Activated T-cell treated with anti-CD3 and anti-CD28 coated beads, Interleukin-2, amount 50 U/mL, for 4 hours (primary cell): ENCODE measurements around the gene RAMACL. TPM values are rescaled to one million over a fixed set of nuclear protein-coding genes. Genes with fewer than 3 reads are reported as not detected.
"Not testable (repeated sequence)": the region's sequence is repeated elsewhere in the genome, so short reads cannot be mapped to it uniquely, and the experiment has no call there.

Source experiments
- ATAC-seq, 2 donors: fragments of 200-7000 bp; cut with Tn5 transposase; one replicate each; pipeline ENCODE4 v1.10.0; 2021
- DNase-seq: peaks from one replicate; pipeline ENCODE4 v3.0.0-alpha.2; 2020
- H3K27me3 Mint-ChIP-seq: one replicate; pipeline ENCODE4 v1.8.0; 2021; ENCODE audit warnings: low read depth, mixed read lengths
- H3K36me3 Mint-ChIP-seq: one replicate; pipeline ENCODE4 v1.8.0; 2022; ENCODE audit warnings: mixed read lengths; ENCODE audit not compliant: insufficient read depth
- H3K4me1 Mint-ChIP-seq: one replicate; pipeline ENCODE4 v1.8.0; 2021; ENCODE audit warnings: low read depth, mixed read lengths
- H3K4me3 Mint-ChIP-seq: one replicate; pipeline ENCODE4 v1.8.0; 2021; ENCODE audit warnings: mild to moderate bottlenecking, moderate library complexity, mixed read lengths
- H3K9me3 Mint-ChIP-seq: one replicate; pipeline ENCODE4 v1.8.0; 2021; ENCODE audit warnings: mixed read lengths
- total RNA-seq, 3 donors: library from RNA; stranded (reverse); gene quantifications; one replicate each; pipeline ENCODE4 v1.2.1, GENCODE V29; 2021

Gene RAMACL
- total RNA-seq, 3 donors from 2014 or later = 0.15 to 4.6 TPM; not detected in 1

DNA sequence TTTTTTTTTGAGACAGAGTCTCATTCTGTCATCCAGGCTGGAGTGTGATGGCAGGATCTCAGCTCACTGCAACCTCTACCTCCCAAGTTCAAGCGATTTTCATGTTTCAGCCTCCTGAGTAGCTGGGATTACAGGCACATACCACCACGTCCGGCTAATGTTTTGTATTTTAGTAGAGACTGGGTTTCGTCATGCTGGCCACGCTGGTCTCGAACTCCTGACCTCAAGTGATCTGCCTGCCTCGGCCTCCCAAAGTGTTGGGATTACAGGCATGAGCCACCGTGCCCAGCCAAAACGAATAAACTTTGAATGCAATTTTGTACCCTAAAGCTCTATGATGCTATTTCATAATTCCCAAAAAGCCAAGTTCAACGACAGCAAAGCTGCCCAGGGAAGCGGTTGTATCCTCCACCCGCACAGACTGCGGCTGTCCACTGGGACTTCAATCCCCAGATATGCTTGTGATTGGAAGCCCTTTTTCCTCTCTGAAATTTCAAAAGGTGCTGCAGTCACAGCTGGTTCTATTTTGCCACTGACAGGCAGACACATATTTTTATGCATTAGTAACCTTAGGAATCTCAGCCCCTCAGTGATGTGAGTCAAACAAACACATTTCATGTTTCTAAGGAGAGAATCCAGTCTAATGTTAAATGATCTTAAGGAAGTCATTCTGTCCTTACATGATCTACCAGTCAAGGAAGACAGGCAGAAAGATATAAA, 8.7 kb upstream of the RAMACL start:
- no peak for ATAC-seq

DNA sequence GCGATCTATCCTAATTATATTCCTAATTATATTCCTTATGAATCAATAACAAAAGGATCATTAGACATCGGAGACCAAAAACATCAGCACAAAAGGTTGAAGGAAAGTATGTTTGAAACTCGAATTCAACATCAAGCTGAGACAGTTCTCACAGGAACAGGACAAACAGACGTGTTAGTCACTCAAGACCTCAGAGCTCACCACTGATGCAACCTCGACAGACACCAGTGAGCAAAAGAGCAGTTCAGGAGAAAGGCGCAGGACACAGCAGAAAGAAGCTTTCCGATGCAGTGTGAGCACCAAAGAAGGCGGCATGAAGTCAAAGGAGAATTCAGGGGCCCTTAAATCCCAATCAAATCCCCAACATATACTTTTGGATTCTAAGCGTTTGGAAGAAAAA, 6.3 kb upstream of the RAMACL start:
- peaks cover 17% of the 10 kb centered on the region for H3K4me1 Mint-ChIP-seq
- no peaks in the 10 kb centered on the region for H3K9me3 Mint-ChIP-seq
- ATAC-seq (no peak), DNase-seq (no peak)
- no peaks in the 10 kb centered on the region for H3K27me3 Mint-ChIP-seq
- no peaks in the 10 kb centered on the region for H3K36me3 Mint-ChIP-seq
- H3K4me3 Mint-ChIP-seq = no peak overlapping the region

More for the DNA sequence above, 8.7 kb upstream of the RAMACL start:
- Mint-ChIP-seq H3K4me3 (no peak overlapping the region), H3K9me3 (no peaks in the 10 kb centered on the region), H3K27me3 (no peaks in the 10 kb centered on the region), H3K4me1 (no peaks in the 10 kb centered on the region), H3K36me3 (peaks cover 4% of the 10 kb centered on the region)
- no peak for DNase-seq

DNA sequence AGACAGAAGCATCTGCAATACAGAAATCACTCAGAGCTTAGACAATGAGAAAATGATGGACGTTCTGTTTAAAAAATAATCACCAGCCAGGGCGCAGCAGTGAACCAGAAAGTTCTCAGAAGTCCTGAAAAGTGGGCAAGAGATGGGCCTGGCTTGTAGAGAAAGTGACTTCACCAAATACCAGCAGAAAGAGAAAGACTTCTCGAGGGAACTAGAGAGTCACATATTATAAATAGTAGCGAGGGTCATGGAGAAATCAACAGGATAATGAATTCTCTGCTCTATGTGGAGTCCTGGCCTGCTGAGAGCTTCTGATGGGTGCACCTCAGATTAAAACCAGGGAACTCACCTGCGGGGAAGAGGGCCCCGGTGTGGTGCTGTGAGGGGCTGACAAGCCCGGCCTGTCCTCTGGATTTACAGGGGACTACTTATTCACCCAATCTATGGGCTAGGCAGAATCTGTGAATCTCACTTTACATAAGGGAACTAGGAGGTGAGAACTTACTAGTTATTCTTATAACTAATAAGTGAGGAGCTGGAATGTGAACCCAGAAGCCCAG, 5.6 kb upstream of the RAMACL start:
- Mint-ChIP-seq H3K36me3 (no peaks in the 10 kb centered on the region), H3K4me1 (peaks cover 17% of the 10 kb centered on the region), H3K9me3 (no peaks in the 10 kb centered on the region), H3K4me3 (no peak overlapping the region), H3K27me3 (no peaks in the 10 kb centered on the region)
- no peak for ATAC-seq
- no peak for DNase-seq

DNA sequence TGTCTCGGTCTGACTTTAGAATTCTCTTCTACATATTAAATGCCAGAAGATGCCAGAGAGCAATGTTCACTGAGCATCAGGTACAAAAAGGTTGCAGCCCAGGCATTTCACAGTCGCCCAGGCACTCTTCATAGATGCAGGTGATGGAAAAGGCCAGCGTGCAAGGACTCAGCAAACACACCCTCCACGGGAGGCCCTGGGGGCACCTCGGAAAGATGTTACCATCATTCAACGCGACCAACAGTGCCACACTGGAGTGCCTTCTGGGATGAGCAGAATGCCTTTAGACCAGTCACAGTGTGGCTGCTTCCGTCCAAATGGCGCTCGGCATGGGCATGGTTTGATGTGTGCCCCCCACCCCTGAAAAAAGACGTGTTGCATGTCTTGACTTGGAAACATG, 4.5 kb upstream of the RAMACL start:
- H3K36me3 Mint-ChIP-seq = no peaks in the 10 kb centered on the region
- no peak overlapping the region for H3K4me3 Mint-ChIP-seq
- H3K27me3 Mint-ChIP-seq = no peaks in the 10 kb centered on the region
- no peaks in the 10 kb centered on the region for H3K9me3 Mint-ChIP-seq
- ATAC-seq = no peak
- DNase-seq = no peak
- H3K4me1 Mint-ChIP-seq = peaks cover 17% of the 10 kb centered on the region

DNA sequence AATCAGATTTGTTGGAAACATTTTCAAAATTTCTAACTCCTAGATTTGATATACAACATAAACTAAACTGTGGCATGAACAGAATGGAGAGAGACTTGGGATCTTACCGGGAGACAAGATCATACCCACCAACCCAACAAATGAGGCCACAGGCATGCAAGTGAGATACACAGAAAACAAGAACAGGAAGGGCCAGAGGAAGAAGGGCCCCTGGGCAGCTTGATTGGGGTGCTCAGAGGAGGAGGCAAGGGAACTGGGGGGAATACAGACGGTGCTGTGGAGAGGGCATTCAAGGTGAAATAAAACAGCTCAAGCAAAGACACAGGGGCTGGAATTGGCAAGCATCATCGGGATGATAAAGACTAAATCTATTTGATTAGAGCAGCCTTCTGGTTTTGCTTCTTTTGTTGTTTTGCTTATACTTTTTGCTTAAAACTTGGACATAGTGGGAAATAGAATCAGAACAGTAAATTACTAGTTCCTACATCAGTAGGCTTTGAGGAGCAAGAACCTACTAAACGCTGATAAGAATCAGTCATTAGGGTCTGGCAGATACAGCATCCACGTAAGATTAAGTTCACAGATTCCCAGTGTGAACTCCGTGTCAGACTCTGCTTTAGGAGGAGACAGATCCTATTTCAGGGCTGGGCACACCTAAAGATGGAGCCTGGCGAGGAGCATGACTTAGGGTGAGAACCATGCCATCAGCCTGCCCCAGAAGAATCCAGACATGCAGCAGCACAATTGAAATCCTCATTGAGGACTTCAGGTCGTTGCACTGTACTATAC, 3.5 kb upstream of the RAMACL start:
- DNase-seq (no peak), ATAC-seq (no peak)
- Mint-ChIP-seq H3K4me3 (no peak overlapping the region), H3K27me3 (no peaks in the 10 kb centered on the region), H3K4me1 (peaks cover 17% of the 10 kb centered on the region), H3K36me3 (no peaks in the 10 kb centered on the region), H3K9me3 (no peaks in the 10 kb centered on the region)

DNA sequence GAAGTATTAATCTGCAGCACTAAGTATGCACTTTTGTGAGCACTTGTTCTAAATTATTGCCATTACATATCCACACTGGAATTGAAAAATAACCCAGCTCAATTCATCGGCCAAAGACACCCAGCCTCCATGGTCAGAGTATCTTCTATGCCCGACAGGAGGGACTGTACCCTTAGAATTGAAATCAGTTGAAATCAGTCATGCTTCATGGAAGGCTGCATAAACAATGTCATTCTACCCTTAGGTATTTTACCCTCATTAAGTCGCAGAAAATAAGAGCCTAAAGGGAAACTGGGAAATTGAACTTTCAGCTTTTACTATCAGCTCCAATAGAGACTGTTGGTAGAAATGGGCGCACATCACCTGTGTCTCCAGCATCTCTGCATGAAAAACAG, 2.9 kb upstream of the RAMACL start:
- Mint-ChIP-seq H3K9me3 (no peaks in the 10 kb centered on the region), H3K4me1 (peaks cover 17% of the 10 kb centered on the region), H3K36me3 (no peaks in the 10 kb centered on the region), H3K27me3 (no peaks in the 10 kb centered on the region), H3K4me3 (no peak overlapping the region)
- DNase-seq = no peak
- no peak for ATAC-seq

DNA sequence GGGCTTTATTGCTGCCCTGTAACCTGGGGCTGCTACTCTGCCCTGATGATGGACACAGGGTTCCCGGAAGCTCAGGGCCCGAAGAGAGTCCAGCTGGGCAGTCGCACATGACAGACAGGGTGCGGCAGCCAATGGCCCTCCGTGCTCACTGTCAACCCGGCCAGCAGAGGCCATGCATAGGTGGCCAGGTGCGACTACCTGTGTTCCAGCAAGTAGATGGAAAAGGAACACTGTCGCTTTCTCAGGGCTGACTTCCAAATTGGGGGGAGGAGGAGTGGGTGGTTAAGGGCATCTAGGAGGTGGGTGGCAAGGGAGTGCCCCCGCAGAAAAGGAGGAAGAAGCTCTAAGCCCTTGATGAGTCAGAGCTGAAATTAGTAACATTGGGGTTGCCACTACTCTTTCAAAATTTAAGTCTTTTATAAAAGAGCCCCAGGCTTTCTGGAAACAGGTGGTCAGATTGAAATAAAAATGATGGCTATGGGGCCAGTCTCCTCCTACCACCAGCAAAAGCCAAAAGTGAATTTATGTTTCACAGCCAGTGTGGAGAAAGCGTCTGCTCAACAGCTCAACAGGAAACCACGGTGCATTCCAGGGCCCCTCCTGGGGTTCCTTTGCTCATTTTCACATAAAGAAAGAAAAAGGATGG, 2.3 kb upstream of the RAMACL start:
- no peak for DNase-seq
- Mint-ChIP-seq H3K4me3 (no peak overlapping the region), H3K36me3 (no peaks in the 10 kb centered on the region), H3K9me3 (no peaks in the 10 kb centered on the region), H3K4me1 (peaks cover 17% of the 10 kb centered on the region), H3K27me3 (no peaks in the 10 kb centered on the region)
- ATAC-seq = no peak

DNA sequence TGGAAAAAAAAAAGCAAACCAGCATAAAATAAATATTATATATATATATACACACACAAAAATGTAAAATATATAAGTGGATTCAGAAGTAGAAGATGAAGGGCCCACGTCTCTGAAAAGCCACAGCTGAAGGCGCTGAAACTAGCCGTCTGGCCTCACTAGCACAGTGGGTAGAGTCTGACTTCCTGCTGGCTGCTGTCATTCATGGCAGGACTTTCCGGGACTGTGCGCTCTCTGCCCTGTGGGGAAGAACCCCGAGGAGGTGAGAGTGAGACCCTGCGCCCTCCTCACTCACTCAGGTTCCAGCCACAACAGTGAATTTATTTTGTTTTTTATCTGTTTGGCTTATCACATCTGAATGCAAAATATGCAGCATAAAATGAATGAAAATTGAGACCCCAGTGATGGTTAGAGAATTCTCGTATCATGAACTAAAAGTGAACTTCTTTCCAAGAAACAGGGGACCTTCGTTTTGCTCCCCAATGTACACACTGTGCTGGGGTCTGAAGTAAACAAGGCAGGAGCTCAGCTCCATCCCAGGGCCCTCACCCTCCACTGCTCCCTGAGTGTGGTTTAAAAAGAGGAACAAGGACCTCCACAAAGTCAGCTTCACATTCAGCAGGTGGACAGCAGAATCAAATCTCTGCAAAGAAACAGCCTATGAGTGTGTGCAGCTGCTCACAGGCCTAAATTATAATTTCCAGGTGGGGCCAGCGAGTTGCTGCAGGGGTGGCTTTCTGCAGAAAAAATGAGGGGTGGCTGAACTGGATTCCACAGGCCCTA, 1.3 kb upstream of the RAMACL start:
- Mint-ChIP-seq H3K4me3 (no peak overlapping the region), H3K4me1 (peaks cover 17% of the 10 kb centered on the region), H3K27me3 (no peaks in the 10 kb centered on the region), H3K36me3 (no peaks in the 10 kb centered on the region), H3K9me3 (no peaks in the 10 kb centered on the region)
- DNase-seq (no peak), ATAC-seq (no peak)

DNA sequence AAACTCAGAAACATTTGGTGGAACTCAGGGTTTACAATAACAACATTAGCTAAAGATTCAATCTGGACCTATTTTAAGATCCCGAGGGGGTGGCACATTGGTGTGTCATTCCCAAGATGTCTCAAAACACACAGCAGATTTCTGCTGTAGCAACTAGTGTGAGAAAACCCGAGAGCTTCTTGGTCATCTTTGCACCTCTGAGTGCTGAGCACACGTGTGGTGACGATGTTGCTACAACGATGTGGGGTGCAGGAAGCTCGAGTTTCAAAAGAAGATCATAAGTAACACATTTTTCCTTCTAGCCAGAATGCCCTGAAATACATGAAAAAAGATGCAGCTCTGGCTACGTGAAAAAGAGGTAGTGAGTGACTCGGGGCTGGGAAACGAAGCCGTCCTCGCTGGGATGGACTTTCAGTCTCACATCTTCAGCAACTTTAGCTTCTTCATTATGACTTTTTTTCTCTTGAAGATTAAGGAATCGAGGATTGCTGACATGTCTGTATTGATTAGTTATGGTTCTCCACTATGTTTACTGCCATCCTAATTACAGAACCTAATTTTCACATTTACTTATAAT, 1.5 kb downstream of the RAMACL start:
- ATAC-seq = no peak
- no peaks in the 10 kb centered on the region for H3K9me3 Mint-ChIP-seq
- DNase-seq = no peak
- H3K36me3 Mint-ChIP-seq = no peaks in the 10 kb centered on the region
- H3K4me3 Mint-ChIP-seq = no peak overlapping the region
- H3K27me3 Mint-ChIP-seq = no peaks in the 10 kb centered on the region
- peaks cover 15% of the 10 kb centered on the region for H3K4me1 Mint-ChIP-seq

DNA sequence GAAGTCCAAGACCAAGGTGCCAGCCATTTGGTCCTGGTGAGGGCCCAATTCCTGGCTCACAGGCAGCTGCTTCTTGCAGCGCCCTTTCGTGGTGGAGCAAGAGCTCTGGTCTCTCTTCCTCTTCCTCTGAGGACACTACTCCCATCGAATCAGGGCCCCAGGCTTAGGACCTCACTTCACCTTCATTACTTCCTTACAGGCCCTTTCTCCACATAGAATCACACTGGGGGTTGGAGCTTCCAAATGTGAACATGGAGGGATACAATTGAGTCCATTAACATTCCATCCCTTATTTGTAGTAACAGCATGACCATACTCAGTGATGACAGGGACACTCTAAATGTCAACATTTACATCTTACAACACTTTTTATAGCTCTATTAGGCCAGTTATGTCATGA, 2.3 kb downstream of the RAMACL start:
- peaks cover 8% of the 10 kb centered on the region for H3K4me1 Mint-ChIP-seq
- ATAC-seq (no peak), DNase-seq (no peak)
- no peaks in the 10 kb centered on the region for H3K9me3 Mint-ChIP-seq
- no peaks in the 10 kb centered on the region for H3K36me3 Mint-ChIP-seq
- no peak overlapping the region for H3K4me3 Mint-ChIP-seq
- H3K27me3 Mint-ChIP-seq = no peaks in the 10 kb centered on the region

DNA sequence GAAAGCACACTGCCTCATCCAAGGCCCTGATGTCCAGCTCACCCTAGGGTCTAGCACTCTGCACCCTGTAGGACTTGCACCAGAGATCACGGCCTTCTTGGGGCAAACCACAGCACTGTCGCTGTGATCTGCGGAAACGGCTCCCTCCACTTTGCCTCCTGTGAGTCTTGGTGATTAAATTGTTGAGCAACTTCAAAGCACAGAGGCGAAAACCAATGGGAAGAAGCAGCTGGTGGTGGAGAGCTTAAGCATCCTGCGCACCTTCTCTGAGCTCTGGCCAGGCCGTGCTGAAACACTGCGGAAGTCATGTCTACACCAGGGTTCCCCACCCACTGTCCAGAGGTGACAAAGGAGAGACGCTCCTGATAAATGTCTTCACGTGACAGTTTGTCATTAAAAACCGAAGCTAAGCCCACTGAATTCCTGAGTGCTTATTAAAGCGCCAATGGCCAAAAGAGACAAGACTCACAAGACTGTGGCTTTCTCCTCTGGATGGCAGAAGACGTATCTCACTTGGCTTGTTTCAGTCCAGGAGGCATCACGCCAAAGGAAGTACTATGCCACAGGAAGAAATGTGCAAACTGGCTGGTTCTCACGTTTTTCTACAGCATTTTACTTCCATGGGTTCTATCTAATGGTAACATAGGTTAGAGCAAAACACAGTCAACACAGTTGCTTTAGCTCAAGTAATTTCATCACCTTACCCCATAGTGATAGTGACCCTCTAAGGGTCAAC, 3.1 kb downstream of the RAMACL start:
- Mint-ChIP-seq H3K36me3 (no peaks in the 10 kb centered on the region), H3K9me3 (no peaks in the 10 kb centered on the region), H3K27me3 (no peaks in the 10 kb centered on the region), H3K4me1 (peaks cover under 1% of the 10 kb centered on the region), H3K4me3 (no peak overlapping the region)
- DNase-seq (no peak), ATAC-seq (no peak)

DNA sequence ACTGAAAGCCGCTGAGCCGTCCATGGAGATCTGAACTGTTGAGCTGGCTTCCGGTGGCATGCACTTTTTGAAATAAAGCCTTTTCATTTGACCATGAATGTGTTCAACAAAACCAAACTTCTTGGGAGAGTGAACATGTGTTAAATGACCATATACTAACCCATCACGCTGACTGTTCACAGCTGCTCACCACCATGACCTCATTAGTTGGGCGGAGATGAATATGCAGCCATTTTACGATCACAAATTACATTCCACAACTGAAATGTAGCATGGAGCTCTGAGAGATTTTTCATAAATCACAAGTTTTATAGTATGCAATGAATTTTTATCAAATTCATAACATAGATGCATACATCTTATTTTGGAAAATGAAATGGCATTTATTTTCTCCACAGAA, 4.2 kb downstream of the RAMACL start:
- peaks cover 4% of the 10 kb centered on the region for H3K9me3 Mint-ChIP-seq
- ATAC-seq = no peak
- no peak overlapping the region for H3K4me3 Mint-ChIP-seq
- H3K36me3 Mint-ChIP-seq = no peaks in the 10 kb centered on the region
- no peaks in the 10 kb centered on the region for H3K4me1 Mint-ChIP-seq
- no peaks in the 10 kb centered on the region for H3K27me3 Mint-ChIP-seq
- no peak for DNase-seq

DNA sequence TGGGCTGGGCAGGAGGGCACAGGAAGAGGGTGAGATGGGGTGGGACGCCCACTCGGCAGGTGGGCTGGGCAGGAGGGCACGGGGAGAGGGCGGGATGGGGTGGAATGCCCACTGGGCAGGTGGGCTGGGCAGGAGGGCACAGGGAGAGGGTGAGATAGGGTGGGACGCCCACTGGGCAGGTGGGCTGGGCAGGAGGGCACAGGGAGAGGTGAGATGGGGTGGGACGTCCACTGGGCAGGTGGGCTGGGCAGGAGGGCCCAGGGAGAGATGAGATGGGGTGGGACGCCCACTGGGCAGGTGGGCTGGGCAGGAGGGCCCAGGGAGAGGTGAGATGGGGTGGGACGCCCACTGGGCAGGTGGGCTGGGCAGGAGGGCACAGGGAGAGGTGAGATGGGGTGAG, 4.7 kb downstream of the RAMACL start:
- DNase-seq = not testable (repeated sequence)

More for the DNA sequence above, 4.7 kb downstream of the RAMACL start:
- not testable (repeated sequence) for ATAC-seq, H3K27me3 Mint-ChIP-seq, H3K4me1 Mint-ChIP-seq, H3K36me3 Mint-ChIP-seq, H3K4me3 Mint-ChIP-seq, H3K9me3 Mint-ChIP-seq
